HG03520 (cell line): Measurements from ENCODE around the gene HK1.
A peak's percentile ranks its signal among the peaks of the same experiment; 100 is the strongest.

Experiments used
- ATAC-seq: cut with Tn5 transposase; IDR thresholded peaks from one replicate; pipeline ENCODE4 v1.9.1; 2021; ENCODE audit warnings: mild to moderate bottlenecking, moderate library complexity; ENCODE audit not compliant: unreplicated experiment

The HK1 gene

DNA sequence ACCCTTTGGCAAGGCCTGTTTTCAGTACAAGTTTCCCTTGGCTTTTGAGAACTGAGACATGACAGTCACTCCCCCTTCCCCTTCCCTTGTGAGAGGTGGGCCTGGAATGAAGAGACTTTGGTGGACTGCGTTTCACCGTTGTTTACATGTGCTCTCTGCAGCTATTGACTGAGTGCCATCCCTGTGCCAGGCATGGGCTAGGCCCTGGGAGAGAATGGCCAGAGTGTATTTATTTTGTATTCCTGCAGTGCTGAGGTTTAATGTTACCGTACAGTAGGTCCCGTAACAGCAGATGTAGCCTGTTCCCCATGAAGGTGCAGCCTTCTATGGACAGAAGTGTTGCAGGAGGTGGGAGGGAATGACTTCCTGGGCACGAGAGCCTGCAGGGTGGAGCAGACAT lies 88.4 kb downstream of the HK1 start:
- no peak for ATAC-seq

DNA sequence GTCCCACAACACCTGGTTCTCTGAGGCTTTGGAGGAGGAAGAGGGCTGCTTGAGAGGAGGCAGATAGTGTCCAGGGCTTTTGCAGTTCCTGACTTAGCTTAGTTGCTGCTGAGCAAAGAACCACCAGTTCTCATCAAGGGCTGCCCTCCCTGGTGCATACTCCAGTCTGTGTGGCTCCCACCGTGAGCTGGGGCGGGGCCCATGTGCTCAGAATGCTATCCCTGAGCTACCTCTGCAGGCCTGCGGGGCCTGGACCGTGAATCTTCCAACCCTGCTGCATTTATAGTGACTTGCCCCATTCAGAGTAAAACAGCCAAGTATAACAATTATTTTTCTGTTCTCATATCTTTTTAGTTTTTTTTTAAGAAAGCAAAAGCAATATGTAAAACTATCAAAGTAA lies 89.2 kb downstream of the HK1 start:
- ATAC-seq = no peak

DNA sequence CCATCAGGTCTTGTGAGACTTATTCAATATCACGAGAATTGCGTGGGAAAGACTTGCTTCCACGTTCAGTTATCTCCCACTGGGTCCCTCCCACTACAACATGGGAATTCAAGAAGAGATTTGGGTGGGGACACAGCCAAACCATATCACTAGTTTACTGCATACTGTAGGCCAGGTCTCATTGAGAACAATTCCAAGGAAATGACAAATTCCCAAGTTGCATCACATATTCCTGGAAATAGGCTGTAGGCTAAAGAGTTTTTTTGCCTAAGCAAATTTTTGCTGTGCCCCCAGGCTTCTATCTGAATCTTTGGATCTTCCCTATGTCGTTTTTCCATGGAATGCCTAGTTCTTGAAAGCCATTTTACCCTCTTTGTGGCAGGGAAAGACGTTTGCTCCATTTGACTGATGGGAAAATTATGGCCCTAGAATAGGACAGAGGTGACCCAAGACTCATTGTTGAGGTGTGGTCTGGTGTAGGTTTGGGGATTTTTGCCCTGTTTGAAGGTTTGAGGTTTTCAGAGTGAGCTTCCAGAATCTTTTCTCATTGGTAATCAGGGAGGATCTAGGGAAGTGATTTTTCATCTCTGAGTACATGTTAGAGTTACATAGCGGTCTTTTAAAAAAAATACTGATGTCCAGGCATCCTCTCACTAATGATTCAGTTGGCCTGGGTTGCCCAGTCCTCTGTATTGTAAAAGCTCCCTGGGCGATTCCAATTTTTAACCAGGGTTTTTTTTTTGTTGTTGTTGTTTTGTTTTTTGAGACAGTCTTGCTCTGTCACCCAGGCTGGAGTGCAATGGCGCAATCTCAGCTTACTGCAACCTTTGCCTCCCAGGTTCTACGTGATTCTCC lies 94.1 kb downstream of the HK1 start:
- no peak for ATAC-seq

DNA sequence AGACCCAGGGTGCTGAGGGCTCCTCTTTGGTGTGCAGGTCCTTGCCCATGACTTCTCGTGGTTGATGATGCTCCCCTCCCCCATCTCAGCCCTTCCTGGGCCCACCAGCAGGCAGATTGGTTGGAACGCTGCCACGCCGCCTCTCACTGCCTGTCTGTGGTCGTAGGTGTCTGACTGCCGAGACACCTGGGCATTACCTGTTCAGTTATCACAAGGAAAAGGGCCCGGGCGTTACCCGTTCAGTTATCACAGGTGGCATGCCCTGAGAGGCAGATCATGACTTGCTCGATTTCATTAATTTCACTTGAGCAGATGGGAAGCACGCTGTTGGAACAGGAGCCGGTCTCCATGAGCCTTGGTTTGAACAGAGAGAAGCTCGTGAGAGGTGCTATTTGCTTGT lies 95.9 kb downstream of the HK1 start:
- no peak for ATAC-seq

DNA sequence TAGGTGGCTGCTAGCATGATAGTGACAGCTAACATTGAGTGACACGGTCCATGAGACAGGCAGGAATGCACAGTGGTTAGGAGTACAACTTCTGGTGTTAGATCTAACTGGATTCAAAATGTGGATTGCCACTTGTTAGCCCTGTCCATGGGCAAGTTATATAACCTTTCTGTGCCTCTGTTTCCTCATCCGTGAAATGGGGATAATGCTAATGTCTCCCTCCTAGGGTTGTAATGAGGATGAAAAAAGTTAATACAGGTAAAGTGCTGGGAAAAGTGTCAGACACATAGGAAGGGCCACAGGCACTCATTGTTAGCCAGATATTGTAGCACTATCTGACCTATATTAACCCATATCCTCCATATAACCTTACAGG lies 96.6 kb downstream of the HK1 start:
- ATAC-seq = no peak

DNA sequence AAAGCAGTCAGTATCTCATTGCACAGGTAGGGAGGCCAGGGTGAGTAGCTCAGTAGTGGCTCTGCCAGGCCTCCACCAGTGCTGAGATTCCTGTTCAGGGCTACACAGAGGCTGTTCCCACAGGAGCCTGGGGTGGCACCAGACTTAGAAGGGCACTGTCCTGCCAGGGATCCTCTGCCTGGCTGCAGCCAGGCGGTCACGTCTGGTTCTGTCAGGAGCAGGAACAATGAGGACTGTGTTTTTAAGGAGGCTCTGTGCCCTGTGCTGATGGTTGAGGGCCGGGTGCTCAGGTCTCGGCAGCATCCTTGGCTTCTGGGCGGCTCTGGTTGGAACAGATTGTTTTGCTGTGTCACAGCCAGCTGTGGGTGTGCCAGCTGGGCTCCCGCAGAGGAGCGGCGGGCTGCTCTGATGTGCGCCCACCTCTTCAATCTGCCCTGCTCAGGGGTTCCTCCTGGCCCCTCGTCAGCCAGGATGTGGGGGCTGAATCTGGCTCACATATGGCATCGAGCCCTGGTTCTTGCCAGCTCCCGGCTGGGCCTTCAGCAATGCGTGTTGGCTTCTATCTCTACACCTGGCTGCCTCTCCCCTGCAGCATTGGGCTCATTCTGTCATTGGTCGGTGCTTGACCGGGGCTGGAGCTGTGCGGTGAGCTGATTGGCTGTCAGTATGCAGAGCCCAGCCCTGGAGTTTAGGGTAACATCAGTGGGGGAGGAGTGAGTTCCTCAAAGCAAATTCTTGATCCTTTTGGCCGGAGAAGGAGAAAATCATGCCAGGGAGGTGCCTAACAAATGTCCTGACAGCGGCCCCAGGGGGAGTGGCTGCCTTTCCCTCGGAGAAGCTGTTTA lies 97.2 kb downstream of the HK1 start:
- no peak for ATAC-seq

DNA sequence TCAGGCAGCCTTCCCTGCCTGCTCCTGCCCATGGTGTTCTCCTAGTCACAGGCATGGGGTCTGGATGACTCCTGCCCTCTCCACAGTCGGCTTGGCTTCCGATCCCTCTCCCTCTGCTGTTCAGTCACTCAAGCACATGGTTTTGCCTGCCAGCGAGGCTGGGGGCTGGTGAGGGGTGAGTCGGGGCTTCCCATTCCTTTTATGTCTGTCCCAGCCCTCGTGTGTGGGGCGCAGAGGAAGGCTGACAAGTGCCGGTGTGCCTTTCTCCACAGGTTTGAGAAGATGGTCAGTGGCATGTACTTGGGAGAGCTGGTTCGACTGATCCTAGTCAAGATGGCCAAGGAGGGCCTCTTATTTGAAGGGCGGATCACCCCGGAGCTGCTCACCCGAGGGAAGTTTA lies 98.4 kb downstream of the HK1 start:
- no peak for ATAC-seq

DNA sequence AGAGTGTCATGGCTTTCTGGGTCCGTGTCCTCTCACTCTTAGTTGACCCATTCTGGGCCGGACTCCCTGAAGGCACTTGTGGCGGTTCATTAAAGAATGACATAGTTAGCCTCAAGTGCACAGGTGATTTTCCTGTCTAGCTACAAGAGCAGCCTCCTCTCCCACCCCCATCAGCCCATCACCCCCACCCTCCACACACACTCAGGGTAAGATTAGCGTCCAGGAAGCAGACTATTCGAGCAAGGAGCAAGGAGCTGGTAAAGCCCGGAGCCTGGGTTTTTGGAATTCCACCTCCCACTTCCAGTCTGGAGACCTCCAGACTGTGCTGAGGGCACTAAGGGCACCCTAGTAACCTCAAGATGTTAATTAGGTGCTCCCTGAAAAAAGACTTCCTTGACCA lies 98.9 kb downstream of the HK1 start:
- ATAC-seq = no peak

DNA sequence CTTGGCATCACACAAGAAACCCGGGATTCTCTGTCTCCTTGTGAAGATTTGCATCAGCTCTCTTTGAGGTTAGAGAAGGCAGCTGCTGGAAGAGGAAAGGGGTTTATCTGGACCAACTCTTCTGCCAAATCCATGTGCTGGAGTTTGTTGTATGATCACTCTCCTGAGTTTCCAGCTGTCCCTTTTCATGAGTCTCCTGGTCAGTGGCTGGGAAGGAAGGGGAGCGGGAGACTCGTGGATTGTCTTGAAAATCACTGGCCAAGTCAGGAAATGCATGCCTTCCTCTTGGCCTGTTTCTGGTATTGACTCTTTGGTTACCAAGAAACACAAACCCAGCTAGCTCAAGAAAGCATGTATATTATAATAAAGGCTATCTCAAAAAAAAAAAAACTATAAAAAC lies 99.6 kb downstream of the HK1 start:
- ATAC-seq = no peak

DNA sequence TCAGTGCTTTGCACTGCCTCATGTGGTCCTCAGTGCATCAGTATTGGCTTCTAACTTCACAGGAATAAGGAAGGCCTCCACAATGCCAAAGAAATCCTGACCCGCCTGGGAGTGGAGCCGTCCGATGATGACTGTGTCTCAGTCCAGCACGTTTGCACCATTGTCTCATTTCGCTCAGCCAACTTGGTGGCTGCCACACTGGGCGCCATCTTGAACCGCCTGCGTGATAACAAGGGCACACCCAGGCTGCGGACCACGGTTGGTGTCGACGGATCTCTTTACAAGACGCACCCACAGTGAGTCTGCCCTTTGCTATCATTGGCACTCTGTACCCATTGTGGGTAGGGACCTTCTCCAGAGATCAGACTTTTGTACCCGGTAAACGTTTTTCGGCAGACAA lies 101.5 kb downstream of the HK1 start:
- no peak for ATAC-seq

DNA sequence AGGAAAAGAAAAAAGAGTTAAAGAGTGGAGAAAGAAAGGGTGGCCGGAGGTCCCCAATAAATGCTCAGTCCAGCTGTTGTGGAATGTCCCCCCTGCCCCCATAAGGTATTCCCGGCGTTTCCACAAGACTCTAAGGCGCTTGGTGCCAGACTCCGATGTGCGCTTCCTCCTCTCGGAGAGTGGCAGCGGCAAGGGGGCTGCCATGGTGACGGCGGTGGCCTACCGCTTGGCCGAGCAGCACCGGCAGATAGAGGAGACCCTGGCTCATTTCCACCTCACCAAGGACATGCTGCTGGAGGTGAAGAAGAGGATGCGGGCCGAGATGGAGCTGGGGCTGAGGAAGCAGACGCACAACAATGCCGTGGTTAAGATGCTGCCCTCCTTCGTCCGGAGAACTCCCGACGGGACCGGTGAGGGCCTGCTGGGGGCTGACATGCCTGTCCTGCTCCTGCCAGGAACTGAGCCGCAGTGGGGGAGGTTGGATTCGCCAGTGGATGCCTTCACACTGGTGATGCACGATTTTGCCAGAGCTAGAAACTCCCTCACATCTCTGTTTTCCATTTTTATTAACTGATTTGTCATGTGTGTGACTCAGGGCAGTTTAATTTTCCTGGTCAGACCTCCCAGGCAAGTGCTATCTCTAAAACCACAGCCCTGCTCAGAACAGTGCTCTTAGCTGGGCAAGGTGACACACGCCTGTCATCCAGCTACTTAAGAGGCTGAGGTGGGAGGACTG lies 104.3 kb downstream of the HK1 start:
- no peak for ATAC-seq

DNA sequence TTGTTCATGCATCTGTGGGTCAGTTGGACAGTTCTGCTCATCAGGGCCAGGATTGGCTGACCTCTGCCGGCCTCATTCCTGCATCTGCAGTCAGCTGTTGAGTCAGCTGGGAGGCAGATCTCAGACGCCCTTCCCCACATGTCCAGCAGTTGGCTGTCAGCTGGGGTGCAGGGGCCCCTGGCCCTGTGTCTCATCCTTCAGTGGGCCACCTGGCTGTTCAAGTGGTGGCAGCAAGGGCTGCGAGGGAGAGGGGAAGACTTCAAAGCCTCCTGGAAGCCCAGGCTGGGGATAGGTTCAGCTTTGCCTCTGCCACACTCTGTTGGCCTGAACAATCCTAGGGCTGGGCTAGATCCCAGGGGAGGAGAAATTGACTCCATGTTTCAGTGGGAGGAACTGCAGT lies 105.3 kb downstream of the HK1 start:
- ATAC-seq = no peak

DNA sequence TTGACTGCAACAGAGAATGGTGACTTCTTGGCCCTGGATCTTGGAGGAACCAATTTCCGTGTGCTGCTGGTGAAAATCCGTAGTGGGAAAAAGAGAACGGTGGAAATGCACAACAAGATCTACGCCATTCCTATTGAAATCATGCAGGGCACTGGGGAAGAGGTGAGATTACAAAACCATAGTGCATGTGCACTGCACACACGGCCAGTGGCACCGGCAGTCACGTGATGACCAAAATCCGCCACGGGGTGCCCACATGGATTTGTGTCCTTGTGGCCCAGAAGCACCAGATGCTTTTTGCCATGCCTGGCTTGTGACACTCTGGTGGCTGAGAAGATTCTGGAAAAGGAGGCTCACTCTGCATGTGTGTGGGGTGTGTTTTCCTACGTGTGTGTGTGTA lies 106.0 kb downstream of the HK1 start:
- ATAC-seq = no peak

DNA sequence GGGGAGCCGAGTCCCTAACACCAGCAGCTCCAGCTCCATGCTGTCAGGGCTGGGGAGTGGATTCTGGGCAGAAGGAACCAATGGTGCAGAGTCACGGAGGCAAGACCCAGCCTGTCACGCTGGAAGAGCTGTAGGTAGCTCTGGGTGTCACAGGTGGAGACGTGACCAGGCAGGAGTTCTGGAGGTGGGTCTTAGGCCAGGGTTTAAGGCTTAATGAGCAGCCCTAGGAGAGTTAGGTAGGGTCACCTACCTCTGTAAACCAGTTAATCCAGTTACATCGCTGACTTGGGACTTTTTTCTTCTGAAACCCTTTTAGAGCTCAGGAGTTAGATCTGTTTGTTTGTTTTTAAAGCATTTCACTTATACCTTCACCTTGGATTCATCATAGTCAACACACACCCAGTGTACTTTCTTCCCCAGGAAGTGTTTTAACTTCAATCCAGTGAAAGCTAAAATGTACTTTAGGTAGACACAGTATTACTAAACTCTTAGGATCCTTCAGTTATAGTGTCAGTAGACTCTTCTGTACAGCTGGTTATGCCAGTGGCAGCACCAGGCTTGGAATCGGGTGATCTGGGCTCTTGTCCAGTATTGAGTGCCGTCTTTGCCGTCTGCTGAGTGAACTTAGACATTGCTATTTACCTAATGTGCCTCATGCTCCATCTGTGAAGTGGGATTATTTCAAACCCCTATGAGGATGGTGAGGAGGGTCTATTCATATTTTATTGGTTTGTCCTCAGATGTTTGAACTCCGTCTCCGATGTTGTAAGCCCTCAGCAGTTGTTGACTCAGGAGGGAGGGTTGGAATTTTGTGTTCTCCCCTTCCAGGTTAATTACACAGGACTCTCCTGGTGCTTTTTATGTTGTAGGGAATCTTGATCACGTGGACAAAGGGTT lies 107.4 kb downstream of the HK1 start:
- ATAC-seq = no peak

DNA sequence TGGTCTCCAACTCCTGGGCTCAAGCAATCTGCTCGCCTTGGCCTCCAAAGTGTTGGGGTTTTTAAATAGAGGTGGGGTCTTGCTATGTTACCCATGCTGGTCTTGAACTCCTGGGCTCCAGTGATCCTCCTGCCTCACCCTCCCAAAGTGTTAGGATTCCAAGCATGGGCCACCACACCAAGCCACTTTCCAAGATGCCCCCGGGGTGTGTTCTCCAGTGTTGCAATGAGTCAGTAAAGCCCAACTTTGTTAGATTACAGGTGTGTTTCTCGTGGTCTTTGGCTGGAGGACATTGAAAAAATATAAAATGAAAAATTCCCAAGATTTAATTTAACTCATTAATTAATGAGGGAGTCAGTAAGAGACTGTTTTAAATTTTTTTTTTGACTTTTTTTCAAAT lies 109.2 kb downstream of the HK1 start:
- no peak for ATAC-seq

DNA sequence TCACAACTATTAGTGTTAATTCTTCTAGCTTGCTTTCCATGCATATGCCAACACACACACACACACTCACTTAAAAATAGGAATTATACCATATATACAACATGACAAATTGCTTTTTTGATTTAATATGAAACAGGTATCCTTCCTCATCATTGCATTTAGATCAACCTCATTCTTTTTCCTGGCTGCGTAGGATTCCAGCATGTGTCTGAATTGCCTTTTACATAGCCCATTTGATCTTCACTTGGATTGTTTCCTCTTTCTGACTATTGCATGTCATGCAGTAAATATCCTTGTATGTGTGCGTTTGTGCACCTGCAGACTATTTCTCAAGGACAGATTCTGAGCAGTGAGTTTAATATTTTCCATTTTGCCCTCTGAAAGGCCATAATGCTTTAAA lies 110.2 kb downstream of the HK1 start:
- no peak for ATAC-seq

DNA sequence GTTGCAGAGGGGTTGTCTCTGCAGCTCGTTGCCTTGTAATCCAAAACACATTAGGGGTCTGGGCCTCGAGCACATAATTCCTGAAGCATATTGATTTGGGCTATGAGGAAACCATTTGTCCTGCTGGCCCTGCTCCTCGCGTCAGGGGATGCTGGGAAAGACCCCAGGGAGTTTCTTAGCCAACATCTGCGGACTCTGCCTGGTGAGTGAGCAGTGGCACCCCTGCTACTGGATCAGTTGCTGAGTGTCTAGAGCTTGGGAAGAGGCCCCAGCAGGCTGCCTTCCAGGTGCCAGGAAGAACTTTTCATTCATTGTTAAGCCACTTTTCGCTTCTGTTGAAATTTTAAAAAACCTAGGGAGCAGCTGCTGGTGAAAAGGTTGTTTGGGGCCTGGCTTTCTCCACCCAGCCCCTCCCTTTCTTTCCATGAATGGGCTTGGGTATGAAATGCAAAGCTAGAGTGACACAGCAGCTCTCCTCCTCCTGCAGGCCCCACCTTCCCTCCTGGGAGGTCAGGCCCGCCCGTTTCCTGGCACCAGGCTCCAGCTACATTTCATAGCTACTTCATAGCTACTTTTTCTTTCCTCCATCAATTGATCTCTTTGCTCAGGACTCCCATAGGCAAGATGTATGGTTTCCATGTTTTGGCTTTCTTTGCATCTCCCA lies 111.7 kb downstream of the HK1 start:
- ATAC-seq = no peak

DNA sequence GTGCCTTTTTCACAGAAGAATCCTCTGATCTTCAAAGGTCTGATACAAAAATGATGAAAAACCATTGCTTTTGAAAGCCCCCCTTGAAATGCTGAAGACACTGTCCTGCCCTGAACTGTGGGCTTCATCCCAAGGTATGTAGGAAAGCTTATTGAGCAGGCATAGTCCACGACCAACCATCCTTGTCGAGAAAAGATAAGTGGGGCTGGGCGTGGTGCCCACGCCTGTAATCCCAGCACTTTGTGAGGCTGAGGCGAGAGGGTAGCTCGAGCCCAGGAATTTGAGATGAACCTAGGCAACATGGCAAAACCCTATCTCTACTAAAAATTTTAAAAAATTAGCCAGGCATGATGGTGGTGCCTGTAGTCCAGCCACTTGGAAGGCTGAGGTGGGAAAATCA lies 112.9 kb downstream of the HK1 start:
- no peak for ATAC-seq

DNA sequence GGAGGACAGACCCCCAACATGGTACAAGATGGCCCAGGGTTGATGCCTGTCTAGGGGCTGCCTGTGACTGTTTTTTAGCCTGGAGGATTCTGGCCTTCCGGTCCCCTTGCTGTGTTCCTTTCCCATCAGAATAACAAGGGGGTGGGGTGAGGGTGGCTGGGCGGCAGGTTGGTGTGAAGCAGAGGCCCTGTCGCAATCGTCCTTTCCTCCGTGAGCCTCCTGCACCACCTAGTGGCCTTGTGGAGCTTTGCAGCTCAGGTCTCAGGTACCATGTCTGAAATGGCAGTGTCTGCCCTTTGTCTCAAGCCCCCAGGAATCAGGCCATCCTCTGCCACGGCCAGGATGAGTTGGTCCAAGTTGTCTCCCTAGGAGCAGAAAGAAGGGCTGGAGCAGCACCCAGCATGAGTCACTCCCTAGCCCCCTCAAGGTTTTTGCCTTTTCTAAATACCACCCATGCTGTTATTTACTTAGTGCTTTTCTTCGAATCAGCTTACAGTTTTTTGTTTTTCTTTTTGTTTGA lies 114.2 kb downstream of the HK1 start:
- peak; percentile 63 for ATAC-seq

DNA sequence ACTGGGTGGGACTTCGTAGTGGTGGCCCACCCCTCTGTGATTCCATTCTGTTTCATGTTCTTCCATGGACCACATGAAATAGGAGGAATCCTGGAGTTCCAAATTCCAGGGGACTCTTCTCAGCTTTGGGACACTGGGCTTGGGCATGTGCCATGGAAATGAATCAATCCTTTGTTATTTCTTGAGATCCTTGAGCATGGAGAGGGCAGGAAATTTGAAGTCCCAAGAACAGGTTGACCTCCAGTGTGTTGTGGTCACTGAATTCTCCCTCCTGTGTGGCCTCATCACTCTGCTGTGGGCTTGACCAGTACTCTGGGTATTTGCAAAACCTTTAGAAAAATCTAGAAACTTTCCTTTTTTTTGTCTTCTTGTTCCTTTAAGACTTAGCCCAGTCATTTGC lies 115.7 kb downstream of the HK1 start:
- no peak for ATAC-seq
